GM20000 (cell line): Measurements from ENCODE around the gene CCNE1.

Source experiments
- DNase-seq: peaks from one replicate; pipeline ENCODE4 v3.0.0; 2012; ENCODE audit warnings: low spot score
- TF ChIP-seq, protein P1 (sequence below): IDR thresholded peaks from 2 replicates; pipeline ENCODE4 v1.5.1; 2012; ENCODE audit warnings: mild to moderate bottlenecking, control low read depth; ENCODE audit errors: extremely low read depth, missing control alignments

CCNE1 gene

DNA sequence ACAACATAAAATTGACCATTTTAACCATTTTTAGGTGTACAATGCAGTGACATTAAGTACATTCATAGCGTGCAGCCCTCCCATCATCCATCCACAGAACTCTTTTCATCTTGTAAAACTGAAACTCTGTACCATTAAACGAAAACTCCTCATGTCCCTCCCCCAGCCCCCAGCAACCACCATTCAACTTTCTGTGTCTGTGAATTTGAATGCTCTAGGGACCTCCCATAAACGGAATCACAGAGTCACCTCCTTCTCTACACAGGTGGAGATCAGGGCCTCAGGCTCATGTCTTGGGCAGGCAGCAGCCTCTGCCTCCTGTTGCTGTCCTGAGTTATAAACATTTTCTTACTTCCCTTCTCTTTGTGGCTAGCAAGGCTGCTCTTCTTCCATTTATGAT, 7.3 kb upstream of the CCNE1 start:
- TF ChIP-seq, protein P1, sequence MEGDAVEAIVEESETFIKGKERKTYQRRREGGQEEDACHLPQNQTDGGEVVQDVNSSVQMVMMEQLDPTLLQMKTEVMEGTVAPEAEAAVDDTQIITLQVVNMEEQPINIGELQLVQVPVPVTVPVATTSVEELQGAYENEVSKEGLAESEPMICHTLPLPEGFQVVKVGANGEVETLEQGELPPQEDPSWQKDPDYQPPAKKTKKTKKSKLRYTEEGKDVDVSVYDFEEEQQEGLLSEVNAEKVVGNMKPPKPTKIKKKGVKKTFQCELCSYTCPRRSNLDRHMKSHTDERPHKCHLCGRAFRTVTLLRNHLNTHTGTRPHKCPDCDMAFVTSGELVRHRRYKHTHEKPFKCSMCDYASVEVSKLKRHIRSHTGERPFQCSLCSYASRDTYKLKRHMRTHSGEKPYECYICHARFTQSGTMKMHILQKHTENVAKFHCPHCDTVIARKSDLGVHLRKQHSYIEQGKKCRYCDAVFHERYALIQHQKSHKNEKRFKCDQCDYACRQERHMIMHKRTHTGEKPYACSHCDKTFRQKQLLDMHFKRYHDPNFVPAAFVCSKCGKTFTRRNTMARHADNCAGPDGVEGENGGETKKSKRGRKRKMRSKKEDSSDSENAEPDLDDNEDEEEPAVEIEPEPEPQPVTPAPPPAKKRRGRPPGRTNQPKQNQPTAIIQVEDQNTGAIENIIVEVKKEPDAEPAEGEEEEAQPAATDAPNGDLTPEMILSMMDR, result no peak
- peak; percentile 67 for DNase-seq

DNA sequence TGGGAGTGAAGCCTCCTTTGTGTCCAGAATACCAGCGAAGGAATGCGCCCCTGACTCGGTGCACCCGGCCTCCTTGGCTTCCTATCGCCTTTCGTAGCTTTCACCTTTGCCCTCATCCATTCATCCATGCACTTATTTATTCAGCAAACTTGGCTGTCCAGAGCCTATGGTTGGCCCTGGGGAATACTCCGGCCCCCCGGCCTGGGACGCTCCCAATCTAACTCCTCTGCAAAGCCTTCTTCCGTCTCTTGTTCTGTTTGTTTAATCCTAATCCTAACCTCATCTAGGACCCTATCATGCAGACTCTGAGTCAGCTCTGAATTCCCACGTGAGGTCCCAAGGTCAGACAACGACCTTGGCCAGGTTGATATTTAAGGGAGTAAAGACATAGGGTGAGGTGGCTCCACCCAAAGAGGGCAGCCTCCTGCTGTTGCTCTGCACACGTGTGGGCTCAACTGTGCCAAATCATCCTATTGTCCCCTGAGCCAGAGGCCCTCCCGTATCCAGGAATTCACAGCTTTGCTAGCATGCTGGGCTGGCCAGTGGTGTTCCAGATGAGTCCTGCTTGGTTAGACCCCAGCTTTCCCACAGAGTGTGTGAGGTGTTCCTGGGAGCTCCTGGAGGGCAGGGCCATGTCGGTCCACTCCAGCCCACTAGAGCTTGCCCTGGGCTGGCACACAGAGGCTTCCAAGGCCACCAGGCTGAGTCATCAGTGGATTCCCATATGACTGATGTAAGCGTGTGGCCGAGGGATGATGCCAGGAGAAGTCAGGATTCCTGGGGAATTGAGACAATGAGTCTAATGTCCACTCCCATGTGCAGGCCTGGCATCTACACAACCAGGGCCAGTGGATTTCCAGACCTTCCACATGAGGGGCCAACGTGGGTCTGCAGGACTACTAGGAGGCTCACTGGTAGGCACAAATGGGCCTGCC, 6.5 kb upstream of the CCNE1 start:
- no peak for DNase-seq
- TF ChIP-seq, protein P1, result no peak

DNA sequence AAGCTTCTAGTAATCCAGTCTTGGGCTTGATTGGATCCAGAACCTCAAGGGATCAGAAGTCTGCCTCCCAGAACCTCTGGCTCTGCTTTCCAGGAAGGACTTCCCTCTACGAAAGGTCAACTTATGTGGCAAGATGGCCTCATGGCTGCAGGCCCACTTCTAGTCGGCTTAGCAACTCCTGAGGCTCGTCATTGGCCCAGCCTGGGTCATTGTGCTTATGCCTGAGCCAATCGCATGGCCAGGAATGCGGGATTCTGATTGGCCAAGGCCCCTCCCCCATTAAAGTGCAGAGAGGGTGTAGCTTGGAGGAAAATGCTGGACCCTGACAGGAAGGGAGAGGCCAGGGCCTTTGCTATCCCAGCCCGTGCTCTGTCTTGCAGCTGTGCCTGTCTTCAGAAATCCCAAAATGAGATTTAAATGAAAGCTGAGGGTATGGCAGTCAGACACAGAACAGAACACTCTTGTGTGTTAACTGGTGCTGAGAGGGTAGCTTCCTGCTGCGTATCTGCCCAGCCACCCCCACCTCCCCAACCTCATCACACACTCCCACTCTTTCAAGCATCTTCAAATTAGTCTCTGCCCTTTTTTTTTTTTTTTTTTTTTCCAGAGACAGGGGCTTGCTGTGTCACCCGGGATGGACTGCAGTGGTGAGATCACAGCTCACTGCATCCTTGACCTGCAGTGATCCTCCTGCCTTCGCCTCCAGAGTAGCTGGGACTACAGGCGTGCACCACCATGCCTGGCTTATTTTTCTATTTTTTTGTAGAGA, 5.5 kb upstream of the CCNE1 start:
- no peak for DNase-seq
- TF ChIP-seq, protein P1, result no peak

DNA sequence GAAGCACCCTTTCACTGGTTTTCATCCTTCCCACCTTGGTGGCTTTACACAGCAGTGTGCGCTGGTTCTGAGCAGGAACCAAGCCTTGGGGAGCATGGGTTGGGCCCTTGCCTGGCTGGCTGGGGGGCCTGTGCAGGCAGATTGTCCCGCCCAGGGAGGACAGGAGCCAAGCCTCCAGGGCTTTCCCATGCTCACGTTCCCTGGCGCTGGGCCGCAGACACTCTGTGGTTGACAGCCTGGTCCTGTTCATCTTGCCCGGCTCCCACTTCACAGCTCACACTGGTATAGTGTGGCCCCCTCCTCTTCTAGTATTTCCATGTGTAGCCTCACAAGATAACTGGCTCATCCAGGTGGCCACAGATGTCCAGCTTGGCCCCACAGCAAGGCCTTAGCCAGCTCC, 4.6 kb upstream of the CCNE1 start:
- TF ChIP-seq, protein P1, result no peak
- DNase-seq, result no peak

DNA sequence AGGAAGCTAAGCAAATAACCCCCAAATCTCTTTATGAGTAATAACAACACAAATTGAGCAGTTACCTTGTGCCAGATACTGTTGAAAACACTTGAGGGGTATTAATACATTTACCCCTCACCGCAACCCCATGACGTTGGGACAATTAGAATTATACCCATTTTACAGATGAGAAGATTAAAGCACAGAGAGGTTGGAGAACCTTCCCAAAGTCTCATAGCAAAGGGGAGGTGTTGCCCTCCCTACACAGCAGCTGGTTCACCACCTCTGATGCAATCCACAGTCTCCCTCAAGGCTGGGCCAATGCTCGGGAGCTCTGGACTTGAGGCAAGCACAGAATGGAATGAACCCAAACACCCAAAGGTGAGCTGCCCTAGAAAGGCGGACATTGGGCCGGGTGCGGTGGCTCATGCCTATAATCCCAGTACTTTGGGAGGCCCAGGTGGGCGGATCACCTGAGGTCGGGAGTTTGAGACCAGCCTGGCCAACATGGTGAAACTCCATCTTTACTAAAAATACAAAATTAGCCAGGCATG, 3.9 kb upstream of the CCNE1 start:
- DNase-seq, result no peak
- TF ChIP-seq, protein P1, result no peak

DNA sequence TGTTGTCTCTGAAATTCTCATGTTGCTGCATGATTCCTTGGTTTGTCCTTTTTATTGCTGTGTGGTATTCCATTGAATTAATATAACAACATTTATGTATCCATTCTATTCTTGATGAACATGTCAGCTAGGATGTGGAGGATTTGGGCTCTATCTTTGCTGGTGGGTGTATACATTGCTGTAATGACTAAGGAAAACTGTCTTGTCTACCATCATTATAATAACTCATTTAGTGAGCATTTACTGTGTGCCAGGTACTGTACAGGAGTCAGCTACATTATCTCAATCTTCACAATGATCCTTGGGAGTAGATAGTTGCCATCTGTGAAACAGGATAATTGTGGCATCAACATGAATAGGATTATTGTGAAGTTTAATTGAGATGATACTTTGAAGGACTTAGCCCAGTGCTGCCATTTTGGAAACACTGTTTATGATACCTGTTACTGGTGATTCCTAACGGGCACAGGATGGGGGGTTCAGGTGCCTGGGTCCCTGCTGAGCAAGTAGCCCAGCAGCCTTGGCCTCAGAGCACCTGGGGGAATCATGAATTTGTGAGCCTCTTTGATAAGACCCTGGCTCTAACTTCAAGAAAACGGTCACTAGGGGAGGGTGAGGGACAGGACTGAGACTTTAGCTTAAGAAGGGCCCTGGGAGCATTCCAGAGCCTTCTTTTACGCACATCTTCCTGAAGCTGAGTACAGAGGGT, 1.8 kb upstream of the CCNE1 start:
- TF ChIP-seq, protein P1, result no peak
- no peak for DNase-seq
